HEK293 (cell line): ENCODE data around the gene LPO.

Experiments
- ZNF518A ChIP-seq: fragments of 450-650 bp; formaldehyde crosslinking; conservative IDR thresholded peaks from 2 replicates; pipeline ENCODE4 v1.5.1; 2016; ENCODE audit warnings: low read depth, missing biosample characterization, missing genetic modification characterization
- ZNF530 ChIP-seq: fragments of 450-650 bp; formaldehyde crosslinking; IDR thresholded peaks from 2 replicates; pipeline ENCODE4 v1.5.1; 2016; ENCODE audit warnings: low read depth, missing biosample characterization, missing genetic modification characterization
- TF ChIP-seq, protein P1 (sequence below): fragments of 450-650 bp; formaldehyde crosslinking; IDR thresholded peaks from 2 replicates; pipeline ENCODE4 v1.5.1; 2016; ENCODE audit warnings: missing biosample characterization, missing genetic modification characterization

DNA sequence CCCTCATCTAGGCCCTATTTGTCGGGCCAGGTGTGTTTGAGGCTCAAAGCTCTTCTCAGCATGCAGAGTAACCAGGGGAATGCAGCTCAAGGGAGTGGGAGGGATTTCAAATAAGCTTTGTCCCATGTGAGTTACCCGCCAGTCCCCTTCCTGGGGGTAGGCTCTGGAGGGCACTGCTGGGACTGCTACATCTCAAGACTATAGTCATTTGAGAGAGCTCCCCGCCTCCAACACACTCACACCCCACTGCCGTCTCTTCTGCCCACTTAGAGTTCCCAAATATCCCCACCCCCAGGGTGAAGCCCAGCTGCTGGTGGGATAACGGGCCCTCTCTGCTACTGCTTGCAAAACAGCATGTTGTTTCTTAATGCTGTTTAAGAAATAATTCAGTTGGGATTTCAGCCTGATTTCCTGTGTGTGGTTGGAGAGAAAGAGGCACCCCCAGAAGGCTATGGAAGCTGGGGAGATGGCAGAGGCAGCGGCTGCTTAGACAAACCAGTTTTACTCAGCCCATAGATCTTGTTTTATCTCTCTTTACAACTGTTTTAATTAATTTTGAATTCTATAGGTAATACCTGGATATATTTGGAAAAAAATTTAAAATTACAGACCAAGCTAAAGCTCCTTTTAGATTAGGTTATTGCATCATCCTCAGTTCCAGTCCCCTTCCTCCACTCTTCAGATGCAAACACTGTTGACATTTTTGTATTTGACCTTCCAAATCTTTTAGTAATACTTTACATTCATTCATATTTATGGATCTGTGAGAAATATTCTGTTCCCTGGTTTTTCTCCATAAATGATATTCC lies 46.4 kb downstream of the LPO start:
- TF ChIP-seq ZNF518A (tag by site-specific recombination) (no peak), ZNF530 (tag by site-specific recombination) (no peak)
- TF ChIP-seq, protein P1, sequence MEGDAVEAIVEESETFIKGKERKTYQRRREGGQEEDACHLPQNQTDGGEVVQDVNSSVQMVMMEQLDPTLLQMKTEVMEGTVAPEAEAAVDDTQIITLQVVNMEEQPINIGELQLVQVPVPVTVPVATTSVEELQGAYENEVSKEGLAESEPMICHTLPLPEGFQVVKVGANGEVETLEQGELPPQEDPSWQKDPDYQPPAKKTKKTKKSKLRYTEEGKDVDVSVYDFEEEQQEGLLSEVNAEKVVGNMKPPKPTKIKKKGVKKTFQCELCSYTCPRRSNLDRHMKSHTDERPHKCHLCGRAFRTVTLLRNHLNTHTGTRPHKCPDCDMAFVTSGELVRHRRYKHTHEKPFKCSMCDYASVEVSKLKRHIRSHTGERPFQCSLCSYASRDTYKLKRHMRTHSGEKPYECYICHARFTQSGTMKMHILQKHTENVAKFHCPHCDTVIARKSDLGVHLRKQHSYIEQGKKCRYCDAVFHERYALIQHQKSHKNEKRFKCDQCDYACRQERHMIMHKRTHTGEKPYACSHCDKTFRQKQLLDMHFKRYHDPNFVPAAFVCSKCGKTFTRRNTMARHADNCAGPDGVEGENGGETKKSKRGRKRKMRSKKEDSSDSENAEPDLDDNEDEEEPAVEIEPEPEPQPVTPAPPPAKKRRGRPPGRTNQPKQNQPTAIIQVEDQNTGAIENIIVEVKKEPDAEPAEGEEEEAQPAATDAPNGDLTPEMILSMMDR (tag by site-specific recombination), result no peak
